NOMO-1 treated with DMSO at 0.1 percent for 48 hours (cell line): ENCODE results near the gene ARID1B.

Experiments
- DNase-seq: peaks from one replicate; lab custom pipeline; 2025; ENCODE audit not compliant: unreplicated experiment; lab: John Stamatoyannopoulos, UW

The ARID1B gene

DNA sequence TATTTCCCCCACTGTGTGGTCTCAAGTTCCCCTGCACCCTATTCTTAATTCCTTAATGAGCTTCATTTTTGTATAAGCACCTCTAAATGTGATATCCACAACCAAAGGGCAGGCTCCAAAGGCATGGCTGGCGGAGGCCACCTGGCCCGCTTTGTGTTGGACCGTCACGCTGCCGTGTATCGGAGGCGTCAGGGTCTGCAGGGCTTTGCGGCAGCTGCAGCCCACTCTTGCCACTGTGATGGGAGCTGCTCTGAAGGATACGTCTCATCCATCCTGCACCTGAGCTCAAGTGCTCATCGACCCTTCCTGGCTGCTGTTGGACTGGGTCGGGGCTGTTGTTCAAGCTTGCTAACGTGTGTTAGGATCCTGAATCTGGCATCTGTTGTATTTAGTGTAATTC lies 177.6 kb downstream of the ARID1B start:
- no peak for DNase-seq

DNA sequence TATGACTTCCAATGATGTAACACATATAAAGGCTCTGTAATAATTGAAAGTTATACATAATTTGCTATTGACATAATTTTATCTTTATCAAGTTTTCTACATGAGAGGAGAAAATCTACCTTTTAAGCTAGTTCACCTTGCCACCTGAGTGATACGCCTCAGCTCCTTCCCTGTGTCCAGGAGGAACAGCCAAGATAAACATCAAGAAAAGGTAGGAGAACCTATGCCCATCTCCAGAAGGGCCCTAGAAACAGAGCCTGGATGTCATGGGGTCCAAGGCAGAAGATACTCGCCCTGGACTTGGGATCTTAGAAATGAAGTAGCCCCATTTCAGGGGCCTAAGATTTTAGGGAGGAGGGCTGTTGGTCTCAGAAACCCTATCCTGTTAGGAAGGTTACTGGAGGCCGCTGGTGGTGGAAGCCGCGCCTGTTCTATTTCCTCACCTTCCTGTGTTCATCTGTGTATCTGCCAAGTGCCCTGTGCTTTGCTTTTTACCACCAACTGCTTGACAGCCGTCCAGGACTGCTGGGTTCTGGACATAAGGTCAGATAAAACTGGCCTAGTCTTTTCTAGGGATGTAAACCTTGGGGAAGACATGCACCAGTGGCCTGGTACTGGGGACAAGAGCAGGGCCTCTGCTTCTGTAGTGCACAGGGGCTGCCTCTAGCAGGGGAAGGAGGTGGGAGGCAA lies 178.5 kb downstream of the ARID1B start:
- DNase-seq, result no peak

DNA sequence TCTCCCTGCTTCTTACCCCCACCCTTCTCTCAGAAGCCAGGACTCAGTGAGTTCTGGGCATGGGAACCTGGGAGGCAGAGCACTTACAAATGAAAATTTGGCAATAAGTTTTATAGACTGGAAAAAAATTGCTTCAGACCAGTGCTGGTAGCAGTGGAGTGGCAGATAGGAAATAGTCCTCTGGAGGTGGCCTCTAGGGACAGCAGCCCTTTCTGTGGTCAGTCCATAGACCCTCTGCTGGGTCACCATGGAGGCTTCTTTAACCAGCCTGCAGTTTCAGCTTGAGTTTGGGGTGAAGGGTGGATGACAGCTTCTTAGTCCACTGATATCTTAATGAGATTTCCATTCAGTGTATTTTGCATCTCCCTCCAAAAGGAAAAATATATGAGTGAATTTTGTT lies 179.1 kb downstream of the ARID1B start:
- no peak for DNase-seq

DNA sequence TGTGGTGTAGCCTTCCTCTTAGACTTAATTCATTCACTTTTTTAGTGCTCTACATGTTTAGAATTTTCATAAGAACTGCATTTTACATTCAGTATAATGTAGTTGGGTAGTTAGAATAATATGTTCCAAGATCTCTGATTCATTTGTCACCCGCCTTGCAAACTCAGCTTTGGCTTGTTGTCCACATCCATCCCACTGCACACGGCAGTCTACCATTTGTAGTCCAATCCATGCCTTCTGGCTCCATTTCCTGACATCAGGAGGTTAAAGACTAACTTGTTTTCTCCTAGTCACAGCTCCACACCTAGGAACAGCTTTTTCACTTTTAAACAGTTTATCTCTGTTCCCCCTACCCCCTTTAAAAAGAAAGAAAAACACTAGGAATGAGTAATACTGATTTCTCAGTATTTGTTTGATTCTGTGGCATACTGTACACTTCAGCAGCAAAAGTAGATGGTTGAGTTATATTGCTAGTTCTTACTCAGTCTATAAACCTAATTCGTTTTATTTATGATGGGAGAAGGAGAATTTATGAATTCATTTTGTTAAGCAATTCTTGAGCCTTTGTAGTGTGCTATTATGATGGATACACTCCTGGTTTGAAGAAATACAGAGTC lies 180.9 kb downstream of the ARID1B start:
- no peak for DNase-seq

DNA sequence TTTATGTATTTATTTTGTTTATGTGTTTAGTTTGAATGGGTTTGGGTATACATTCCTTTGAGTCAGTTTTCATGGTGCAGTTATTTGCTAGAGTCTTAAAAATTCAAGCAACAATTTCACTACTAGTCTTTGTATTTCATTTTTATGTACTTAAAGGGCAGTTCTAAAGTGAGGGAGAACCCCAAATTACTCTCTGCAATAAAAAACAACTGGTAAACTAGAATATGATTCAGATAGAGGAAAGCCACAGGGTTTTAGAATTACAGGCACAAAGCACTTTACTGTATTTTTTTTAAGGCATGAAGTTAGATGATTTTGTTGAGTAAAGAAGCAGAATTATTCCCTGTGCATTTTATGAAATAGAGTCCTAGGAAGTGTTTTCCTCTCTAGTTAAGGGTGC lies 183.3 kb downstream of the ARID1B start:
- DNase-seq, result no peak

DNA sequence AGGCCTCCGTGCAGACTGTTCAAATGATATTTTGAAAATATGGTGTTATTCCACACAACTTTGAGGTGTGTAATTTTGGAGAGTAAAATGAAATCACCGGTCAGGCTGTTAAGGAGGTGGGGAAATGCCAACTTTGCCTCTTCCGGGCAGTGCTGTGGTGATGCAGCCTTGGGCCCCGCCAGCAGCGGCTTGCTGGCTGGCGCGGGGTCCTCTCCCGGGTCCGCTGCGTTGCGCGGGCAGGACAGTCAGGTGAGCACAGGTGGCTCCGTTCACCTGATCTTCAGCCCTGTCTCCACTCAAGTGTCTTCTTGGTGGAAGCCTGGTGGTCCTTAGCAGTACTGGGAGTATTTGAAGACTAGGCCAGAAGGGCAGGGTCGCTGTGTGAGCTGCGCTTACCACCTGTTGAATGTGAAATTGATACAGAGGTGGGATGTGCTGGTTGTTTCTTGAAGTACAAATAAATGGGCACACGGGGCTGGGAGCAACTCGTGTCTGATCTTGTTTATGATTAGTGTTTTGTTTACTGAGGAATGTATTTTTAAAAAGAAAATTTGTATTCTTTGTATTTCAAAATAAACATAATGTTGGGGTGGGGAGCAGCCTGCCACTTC lies 184.2 kb downstream of the ARID1B start:
- DNase-seq, result no peak

DNA sequence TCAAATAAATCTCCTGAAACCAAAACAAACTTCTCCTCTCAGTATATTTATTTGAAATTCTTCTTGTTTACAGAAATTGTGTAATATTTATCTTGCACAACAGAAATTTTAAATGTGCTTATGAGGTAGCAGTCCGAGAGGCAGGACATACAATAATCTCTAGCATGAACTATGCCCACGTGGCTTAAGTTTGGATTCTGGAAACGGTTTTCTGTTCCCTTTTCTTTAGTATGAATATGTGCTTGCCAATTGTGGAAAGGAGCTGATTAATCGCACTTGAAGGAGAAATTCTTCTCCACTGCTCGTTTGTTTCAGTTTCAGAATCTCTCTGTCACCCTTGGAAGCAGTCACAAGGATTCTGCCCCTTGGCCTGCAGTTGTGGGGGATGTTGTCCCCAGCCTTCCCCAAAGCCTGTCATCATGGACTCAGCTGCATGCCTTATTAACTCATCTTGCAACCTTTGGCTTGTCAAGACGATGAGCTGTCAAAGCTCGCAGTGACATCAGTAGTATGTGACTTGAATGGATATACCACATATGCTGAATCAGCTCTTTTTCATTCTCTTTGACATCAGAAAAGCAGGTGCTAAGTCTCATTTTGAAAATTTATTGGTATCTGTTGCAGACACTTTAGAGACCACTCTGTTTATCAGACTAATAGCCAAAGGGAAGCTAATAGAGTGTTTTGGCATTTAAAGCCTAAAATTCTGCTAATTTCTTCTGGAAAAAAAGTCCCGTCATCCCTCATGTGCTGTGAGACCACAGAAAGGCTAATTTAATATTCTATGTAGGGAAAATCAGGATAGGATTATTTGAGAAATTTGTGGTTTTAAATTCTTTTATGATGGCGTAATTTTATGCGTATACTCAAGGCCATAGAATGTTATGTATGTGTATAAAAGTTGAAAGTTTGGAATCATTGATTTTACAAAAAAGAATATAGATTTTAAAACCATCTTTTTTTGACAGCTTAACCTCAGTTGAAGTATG lies 186.8 kb downstream of the ARID1B start:
- DNase-seq, result peak; percentile 55

DNA sequence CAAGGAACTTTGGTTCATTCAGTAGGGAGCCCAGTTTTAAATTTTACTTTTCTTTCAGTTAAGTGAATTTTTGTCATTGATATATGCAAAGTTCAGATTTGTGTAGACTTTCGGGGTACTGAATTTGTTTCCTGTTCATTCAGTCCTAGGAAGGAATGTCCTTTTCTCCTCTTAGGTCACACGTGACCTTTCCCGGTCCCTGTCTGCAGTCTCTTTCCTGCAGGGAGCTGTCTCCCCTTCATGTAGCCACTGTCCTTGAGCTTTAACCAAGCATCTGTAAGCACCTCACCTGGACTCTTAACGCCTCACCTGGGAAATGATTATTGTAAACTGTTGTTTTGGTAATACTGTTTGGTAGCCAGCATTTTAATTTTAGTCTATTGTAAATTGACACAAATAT lies 190.7 kb downstream of the ARID1B start:
- no peak for DNase-seq

DNA sequence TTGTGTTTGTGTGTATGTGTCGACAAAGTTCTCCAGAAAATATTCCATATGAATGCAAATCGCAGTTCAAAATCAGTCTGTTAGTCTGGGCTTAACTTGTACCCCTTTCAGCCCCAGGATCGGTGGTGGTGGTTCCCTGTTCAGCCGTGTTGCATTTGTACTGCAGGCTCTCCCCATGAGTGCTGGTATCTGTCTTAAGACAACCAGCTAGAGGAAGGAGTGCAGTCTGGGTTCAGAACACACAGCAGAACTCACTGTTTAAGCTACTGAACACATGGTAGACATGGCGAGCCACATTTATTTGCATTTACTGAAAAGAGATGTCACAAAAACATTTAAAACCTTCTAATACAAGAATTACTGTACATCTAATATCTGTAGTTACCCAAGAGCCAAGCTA lies 192.1 kb downstream of the ARID1B start:
- DNase-seq, result no peak

DNA sequence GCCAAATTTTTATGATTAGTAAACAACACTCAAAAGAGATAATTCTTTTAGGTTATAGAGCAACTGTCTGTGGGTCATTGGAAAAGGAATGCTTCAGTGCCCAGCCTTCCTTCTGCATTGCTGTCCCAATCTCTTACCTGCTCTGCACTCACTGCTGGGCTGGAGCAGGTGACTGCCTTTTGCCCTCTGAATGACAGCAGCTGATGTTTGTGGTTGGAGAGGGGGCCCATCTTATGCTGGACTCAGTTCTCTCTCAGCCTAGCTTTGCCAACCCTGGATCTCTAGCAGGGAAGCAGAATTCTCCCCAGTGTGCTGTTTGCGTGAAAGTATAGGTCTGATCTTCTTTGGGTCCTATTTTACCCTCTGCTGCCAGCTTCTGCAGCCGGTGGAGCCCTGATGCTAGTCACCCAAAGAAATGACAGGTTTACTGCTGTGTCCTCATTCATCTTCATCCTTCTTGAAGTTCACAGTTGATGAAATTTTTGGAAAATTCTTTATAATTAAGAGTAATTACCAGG lies 193.5 kb downstream of the ARID1B start:
- no peak for DNase-seq

DNA sequence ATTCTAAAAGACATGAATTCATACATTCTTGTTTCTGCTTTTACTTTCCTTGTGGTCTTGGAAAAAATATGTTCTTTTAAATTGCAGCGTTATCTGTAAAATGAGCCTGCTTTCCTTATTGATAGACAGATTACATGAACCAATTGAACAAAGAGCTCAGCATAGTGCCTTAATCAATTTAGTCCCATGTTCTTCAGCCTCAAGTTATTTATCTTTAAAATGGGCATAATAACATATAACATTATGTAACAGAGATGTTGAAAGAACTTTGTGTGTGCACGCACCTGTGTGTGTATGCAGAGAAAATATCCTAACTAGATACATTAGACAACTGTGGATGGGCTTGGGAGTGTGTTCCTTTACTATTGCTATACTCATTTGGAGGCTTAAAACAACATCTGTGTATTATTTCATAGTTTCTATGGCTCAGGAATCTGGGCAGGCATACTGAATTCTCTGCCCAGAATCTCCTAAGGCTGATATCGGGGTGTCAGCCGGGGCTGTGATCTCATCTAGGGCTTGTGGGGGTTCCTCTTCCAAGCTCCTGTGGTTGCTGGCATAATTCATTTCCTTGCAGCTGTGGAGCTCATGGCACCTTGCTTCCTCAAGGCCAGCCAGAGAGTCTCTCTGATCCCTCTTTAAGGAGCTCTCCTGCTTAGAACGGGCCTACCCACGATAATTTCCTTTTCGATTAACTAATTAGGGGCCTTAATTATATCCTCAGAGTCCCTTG lies 194.1 kb downstream of the ARID1B start:
- no peak for DNase-seq

DNA sequence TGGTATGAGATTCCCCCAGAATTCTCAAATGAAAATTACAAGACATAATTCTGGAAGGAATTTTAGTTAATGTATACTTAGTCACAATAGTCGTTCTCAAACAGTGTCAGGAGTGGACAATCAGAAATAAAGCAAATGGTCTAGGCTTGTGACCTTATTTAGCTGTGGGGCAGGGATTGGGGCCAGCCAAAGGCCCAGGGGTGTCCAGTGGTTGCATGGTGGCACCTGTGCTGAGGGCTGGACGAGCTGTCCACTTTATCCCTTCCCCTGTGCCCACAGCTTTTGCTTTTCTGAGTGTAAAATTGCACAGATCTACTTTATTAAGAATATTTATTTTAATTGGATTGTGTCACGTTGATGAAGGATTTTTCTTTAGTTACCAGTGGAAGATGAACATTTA lies 195.0 kb downstream of the ARID1B start:
- no peak for DNase-seq

DNA sequence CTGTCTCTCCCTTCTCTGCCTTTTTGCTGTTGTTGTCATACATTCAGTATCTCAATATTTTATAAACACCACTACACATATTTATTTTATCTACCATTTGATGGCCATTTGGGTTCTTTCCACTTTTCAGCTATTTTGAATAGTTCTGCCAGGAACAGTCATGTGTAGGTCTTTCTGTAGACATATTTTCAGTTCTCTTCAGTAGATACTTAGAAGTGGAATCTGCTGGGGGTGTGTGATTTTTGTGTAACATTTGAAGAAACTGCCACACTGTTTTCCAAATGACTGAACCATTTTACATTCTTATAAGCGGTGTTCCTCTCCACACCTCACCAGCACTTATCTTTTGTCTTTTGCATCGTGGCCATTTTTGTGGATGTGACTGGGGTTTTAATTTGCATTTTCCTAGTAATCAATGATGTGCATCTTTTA lies 197.7 kb downstream of the ARID1B start:
- no peak for DNase-seq

DNA sequence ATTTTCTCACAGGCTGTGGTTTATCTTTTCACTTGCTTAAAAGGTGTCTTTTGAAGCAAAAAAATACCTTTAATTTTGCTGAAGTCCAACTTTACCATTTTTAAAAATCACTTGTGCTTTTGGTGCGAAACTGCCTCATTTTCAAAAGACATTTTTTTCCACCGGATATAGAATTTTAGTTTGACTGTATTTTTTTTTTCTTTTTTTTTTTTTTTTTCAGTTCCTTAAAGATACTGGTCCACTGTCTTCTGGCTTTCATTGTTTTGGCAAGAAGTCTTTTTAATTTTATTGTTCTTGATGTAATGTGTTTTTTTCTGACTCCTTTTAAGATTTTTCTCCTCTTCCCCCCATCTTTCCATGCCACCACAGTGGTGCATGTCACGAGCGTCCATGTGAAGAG lies 198.2 kb downstream of the ARID1B start:
- DNase-seq, result no peak

DNA sequence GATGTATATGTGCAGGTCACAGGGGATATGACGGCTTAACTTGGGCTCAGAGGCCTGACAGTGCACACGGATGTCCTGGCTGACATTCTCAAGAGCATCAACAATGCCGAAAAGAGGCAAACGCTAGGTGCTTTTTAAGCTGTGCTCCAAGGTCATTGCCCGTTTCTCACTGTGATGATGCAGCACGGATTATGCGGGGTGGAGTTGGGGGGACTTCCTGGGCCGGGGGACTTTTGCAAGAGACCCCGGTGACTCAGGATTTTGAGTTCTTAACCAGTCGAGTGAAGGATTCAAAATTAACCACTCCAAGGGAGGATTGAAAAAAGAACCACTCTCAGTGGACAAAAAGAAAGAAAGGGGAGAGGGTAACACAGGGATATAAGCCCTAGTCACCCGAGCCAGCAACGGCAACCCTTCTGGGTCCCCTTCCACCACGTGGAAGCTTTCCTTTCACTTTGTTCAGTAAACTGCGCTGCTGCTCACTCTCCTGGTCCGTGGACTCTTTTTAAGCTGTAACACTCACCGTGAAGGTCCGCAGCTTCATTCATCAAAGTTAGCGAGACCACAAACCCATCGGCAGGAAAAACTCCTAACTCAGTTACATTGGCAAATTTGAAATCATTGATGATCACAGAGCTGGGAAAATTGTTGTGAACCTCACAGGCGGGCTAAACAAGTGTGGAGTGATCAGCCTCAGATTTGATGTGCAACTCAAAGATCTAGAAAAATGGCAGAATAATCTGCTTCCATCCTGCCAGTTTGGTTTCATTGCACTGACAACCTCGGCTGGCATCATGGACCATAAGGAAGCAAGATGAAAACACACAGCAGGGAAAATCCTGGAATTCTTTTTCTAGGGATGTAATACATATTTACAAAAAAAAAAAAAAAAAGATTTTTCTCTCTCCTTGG lies 199.3 kb downstream of the ARID1B start:
- no peak for DNase-seq

DNA sequence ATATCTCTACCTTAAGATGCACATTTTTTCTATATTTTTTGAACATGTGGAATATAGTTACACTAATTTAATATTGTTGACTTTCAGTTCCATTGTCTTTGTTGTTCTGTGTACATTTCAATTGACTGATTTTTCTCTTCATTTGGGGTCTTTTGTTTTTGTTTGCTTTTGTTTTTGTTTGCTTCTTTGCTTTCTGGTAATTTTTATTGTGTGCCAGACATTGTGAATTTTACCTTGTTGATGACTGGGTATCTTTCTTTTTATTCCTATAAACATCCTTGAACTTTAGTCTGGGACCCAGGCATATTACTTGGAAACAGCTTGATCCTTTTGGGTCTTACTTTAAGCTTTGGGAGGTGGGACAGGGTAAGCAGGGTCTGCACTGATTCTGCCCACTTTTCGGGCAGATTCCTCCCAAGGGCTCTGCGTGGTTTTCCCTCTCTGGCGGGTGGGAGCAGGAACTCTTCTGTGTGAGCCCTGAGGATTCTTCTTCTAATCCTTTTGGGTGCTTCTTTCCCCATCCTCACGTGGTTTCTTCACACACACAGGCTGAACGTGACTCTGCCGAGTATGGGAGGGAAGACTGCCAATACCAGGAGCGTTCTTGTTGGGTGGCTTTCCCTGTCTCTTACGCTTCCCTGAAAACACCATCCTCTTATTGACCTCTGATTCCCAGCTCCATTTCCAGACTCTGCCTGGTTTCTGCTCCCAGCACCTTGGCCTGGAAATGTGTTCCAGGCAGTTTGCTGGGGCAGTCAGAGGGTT lies 200.5 kb downstream of the ARID1B start:
- DNase-seq, result no peak

DNA sequence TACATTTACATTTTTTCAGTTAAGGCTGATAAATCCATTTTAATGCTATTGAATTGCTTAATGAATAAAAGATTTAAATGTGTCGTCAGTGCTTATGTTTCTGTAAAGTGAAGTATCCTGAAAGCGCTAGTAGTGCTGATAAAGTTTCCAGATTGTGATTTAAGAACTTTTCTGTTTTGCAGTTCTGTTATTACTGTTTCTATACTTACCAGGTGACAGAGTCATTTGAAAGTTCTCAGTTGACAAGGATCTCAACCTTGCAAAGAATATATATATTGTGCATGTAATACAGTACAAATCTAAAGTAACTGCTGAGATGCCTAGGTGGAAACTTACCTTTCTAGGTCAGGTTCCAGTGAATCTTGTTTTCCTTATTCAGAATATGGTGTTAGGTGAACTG lies 201.8 kb downstream of the ARID1B start:
- no peak for DNase-seq

DNA sequence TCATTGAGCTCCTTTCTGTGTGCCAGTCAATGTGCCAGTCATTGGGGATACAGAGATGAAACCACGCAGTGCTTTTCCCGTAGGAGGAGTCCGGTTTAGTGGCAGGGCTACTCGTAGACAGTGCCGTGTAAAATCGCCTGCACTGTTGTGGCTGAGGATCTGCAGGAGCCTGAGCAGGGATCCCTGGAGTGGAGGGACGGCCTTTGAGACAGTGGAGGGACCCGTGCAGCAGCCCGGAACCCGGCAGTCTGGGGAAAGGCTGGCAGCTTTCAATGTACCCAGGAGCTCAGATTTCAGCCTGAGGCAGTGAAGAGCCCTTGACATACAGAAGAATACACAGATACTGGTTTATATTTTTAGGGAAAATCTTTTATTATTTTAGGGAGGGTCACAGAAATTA lies 203.3 kb downstream of the ARID1B start:
- DNase-seq, result no peak

DNA sequence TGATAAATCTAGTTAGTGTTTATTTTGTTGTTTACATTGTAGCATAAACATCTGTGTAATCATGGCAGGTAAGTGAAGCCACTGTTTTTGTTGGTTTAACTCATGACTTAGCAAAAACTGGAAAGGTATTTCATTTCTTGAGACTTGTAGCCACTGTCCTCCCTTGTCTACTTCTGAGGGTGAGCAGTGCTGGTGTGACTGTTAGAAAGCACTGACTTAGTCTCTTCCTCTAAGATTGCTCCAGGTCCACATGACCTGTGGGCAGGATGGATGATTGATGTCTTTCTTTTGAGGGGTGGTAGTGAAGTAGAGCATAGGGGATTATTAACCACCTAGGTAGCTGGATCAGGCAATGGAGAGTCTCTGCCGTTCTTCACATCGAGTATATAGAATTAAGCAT lies 203.8 kb downstream of the ARID1B start:
- DNase-seq, result no peak
